Esophagus muscularis mucosa (tissue), 3 donors: Measurements from ENCODE around the gene TAS1R2.

Experiments
- CTCF ChIP-seq, 3 experiments: fragments of 200-600 bp in 2 of 3; fragments of 450-650 bp in 1 of 3; sonication (generic) in 2 of 3; IDR thresholded peaks; one replicate each; pipeline ENCODE4 v1.5.1; 2017 to 2019; ENCODE audit warnings: antibody characterized with exemption in 3 of 3, mild to moderate bottlenecking in 2 of 3, moderate library complexity in 1 of 3
- POLR2A ChIP-seq: fragments of 450-650 bp; IDR thresholded peaks from one replicate; pipeline ENCODE4 v1.6.1; 2017; ENCODE audit warnings: antibody characterized with exemption, moderate library complexity, mild to moderate bottlenecking, low read depth

- TF ChIP-seq CTCF (IDR thresholded peaks at IDR 0.05) (no peak), POLR2A (no peak)
Observed at GRCh38 chr1:18884727-18885126, 25.3 kb upstream of the TAS1R2 start.
